SK-N-SH treated with all-trans-retinoic acid at 6 μM for 48 hours (cell line): ENCODE measurements around the gene OR6B2.

Experiments
- ATAC-seq: fragments of 200-7000 bp; cut with Tn5 transposase; 3 replicates; pipeline ENCODE4 v1.9.1; 2020; ENCODE audit warnings: mild to moderate bottlenecking, moderate library complexity
- ARNTL ChIP-seq: fragments of 450-650 bp; formaldehyde crosslinking; IDR thresholded peaks from 2 replicates; pipeline ENCODE4 v1.5.0; 2020; ENCODE audit warnings: low read depth, mild to moderate bottlenecking, moderate library complexity, borderline replicate concordance
- BACH2 ChIP-seq: fragments of 250-450 bp; sonication (Bioruptor Pico); IDR thresholded peaks from 2 replicates; pipeline ENCODE4 v1.9.0; 2021; ENCODE audit warnings: mild to moderate bottlenecking, borderline replicate concordance
- CREB5 ChIP-seq: fragments of 250-450 bp; sonication (Bioruptor Pico); IDR thresholded peaks from 2 replicates; pipeline ENCODE4 v1.5.1; 2020; ENCODE audit warnings: low read depth, mild to moderate bottlenecking, moderate library complexity
- CSDC2 ChIP-seq: fragments of 250-450 bp; sonication (Bioruptor Pico); IDR thresholded peaks from 2 replicates; pipeline ENCODE4 v1.5.0; 2020; ENCODE audit warnings: mild to moderate bottlenecking, moderate library complexity
- CSRNP3 ChIP-seq: fragments of 250-450 bp; sonication (Bioruptor Pico); IDR thresholded peaks from 2 replicates; pipeline ENCODE4 v1.5.1; 2021; ENCODE audit warnings: mild to moderate bottlenecking, moderate library complexity
- ESRRG ChIP-seq: fragments of 250-450 bp; sonication (Bioruptor Pico); IDR thresholded peaks from 2 replicates; pipeline ENCODE4 v1.6.1; 2021; ENCODE audit warnings: mild to moderate bottlenecking
- GLIS3 ChIP-seq: fragments of 250-450 bp; sonication (Bioruptor Pico); IDR thresholded peaks from 2 replicates; pipeline ENCODE4 v1.5.0; 2020; ENCODE audit warnings: mild to moderate bottlenecking, moderate library complexity
- OSR1 ChIP-seq: fragments of 250-450 bp; sonication (Bioruptor Pico); IDR thresholded peaks from 2 replicates; pipeline ENCODE4 v1.8.0; 2022; ENCODE audit warnings: moderate library complexity, mild to moderate bottlenecking, inconsistent platforms
- PATZ1 ChIP-seq: fragments of 250-450 bp; sonication (Bioruptor Pico); IDR thresholded peaks from 2 replicates; pipeline ENCODE4 v1.8.0; 2020; ENCODE audit warnings: mild to moderate bottlenecking, moderate library complexity, borderline replicate concordance
- POU6F1 ChIP-seq: fragments of 250-450 bp; sonication (Bioruptor Pico); IDR thresholded peaks from 2 replicates; pipeline ENCODE4 v1.8.0; 2021; ENCODE audit warnings: low read depth, mild to moderate bottlenecking, moderate library complexity, borderline replicate concordance
- PPARA ChIP-seq: fragments of 250-450 bp; sonication (Bioruptor Pico); IDR thresholded peaks from 2 replicates; pipeline ENCODE4 v1.5.0; 2020; ENCODE audit warnings: mild to moderate bottlenecking, borderline replicate concordance
- RARB ChIP-seq: fragments of 250-450 bp; sonication (Bioruptor Pico); IDR thresholded peaks from 2 replicates; pipeline ENCODE4 v1.8.0; 2021; ENCODE audit warnings: mild to moderate bottlenecking, moderate library complexity
- SNAI2 ChIP-seq: fragments of 250-450 bp; sonication (Bioruptor Pico); IDR thresholded peaks from 2 replicates; pipeline ENCODE4 v1.5.0; 2020; ENCODE audit warnings: mild to moderate bottlenecking, moderate library complexity
- TOX ChIP-seq: fragments of 250-450 bp; sonication (Bioruptor Pico); IDR thresholded peaks from 2 replicates; pipeline ENCODE4 v1.8.0; 2021; ENCODE audit warnings: mild to moderate bottlenecking, moderate library complexity, borderline replicate concordance
- TSHZ2 ChIP-seq: fragments of 250-450 bp; sonication (Bioruptor Pico); IDR thresholded peaks from 2 replicates; pipeline ENCODE4 v1.5.0; 2020; ENCODE audit warnings: mild to moderate bottlenecking, moderate library complexity
- ZC3H10 ChIP-seq: fragments of 250-450 bp; sonication (Bioruptor Pico); IDR thresholded peaks from 2 replicates; pipeline ENCODE4 v1.5.1; 2021; ENCODE audit warnings: mild to moderate bottlenecking, moderate library complexity
- ZNF70 ChIP-seq: fragments of 450-650 bp; formaldehyde crosslinking; IDR thresholded peaks from 2 replicates; pipeline ENCODE4 v1.5.0; 2020; ENCODE audit warnings: mild to moderate bottlenecking, moderate library complexity
- ZNF8 ChIP-seq: fragments of 450-650 bp; formaldehyde crosslinking; IDR thresholded peaks from 2 replicates; pipeline ENCODE4 v1.5.0; 2020; ENCODE audit warnings: mild to moderate bottlenecking, moderate library complexity

The OR6B2 gene

GRCh38 chr2:240002983-240003382 lies 27.2 kb downstream of the OR6B2 start:
- TF ChIP-seq BACH2 (CRISPR knock-in tag) (no peak), PATZ1 (CRISPR knock-in tag) (no peak), TSHZ2 (CRISPR knock-in tag) (no peak), ZC3H10 (CRISPR knock-in tag) (no peak), ESRRG (CRISPR knock-in tag) (no peak), RARB (CRISPR knock-in tag) (no peak), PPARA (CRISPR knock-in tag) (no peak), GLIS3 (no peak), CSDC2 (no peak)
- no peak for ATAC-seq

GRCh38 chr2:240000671-240001070 lies 29.6 kb downstream of the OR6B2 start:
- TF ChIP-seq OSR1 (CRISPR knock-in tag) (no peak), ZNF70 (no peak), TOX (CRISPR knock-in tag) (no peak), GLIS3 (no peak), BACH2 (CRISPR knock-in tag) (no peak), PATZ1 (CRISPR knock-in tag) (no peak), TSHZ2 (CRISPR knock-in tag) (no peak), CREB5 (no peak), POU6F1 (CRISPR knock-in tag) (no peak)
- ATAC-seq, result no peak

- ATAC-seq, result no peak
- no peak for TF ChIP-seq ZNF70
- TF ChIP-seq ZC3H10 (CRISPR knock-in tag), result no peak
- TF ChIP-seq BACH2 (CRISPR knock-in tag), result no peak
- no peak for TF ChIP-seq ARNTL
- no peak for TF ChIP-seq GLIS3
- no peak for TF ChIP-seq TOX (CRISPR knock-in tag)
- no peak for TF ChIP-seq ZNF8
- no peak for TF ChIP-seq CREB5
- TF ChIP-seq SNAI2 (CRISPR knock-in tag), result no peak
- TF ChIP-seq CSRNP3 (CRISPR knock-in tag), result no peak
- TF ChIP-seq ESRRG (CRISPR knock-in tag), result no peak
- TF ChIP-seq PATZ1 (CRISPR knock-in tag), result no peak
These were observed 32.4 kb downstream of the OR6B2 start for GRCh38 chr2:239997686-239998409.
